WTC11 (cell line): ENCODE data around the gene KRTAP5-2. TPM values are rescaled to one million over a fixed set of nuclear protein-coding genes. Genes with fewer than 3 reads are reported as not detected.

Source experiments
- ATAC-seq: fragments of 200-7000 bp; cut with Tn5 transposase; 2 replicates; pipeline ENCODE4 v1.10.0; 2021; ENCODE audit warnings: mild to moderate bottlenecking, moderate library complexity
- CTCF ChIA-PET: fragments of 300-600 bp; sonication (Branson Sonifier 250); formaldehyde crosslinking; loops from one replicate; lab custom pipeline; 2021; ENCODE audit warnings: antibody characterized with exemption; lab: Charles Lee
- POLR2A ChIA-PET: fragments of 350-600 bp; sonication (Branson Sonifier 250); formaldehyde crosslinking; loops from one replicate; lab custom pipeline; 2021; ENCODE audit warnings: antibody characterized with exemption; lab: Charles Lee
- DNase-seq: peaks from one replicate; pipeline ENCODE4 v3.0.0; 2021; ENCODE audit warnings: low spot score
- H3K27ac Mint-ChIP-seq: 2 replicates; pipeline ENCODE4 v1.8.0; 2021; ENCODE audit warnings: mixed read lengths
- H3K27me3 Mint-ChIP-seq: 2 replicates; pipeline ENCODE4 v1.8.0; 2021; ENCODE audit warnings: low read depth, mild to moderate bottlenecking, moderate library complexity, mixed read lengths
- H3K36me3 Mint-ChIP-seq: 2 replicates; pipeline ENCODE4 v1.8.0; 2021; ENCODE audit warnings: mixed read lengths
- H3K4me1 Mint-ChIP-seq: 2 replicates; pipeline ENCODE4 v1.8.0; 2022; ENCODE audit warnings: mixed read lengths
- H3K4me3 Mint-ChIP-seq: 2 replicates; pipeline ENCODE4 v1.8.0; 2021; ENCODE audit warnings: mild to moderate bottlenecking, moderate library complexity, mixed read lengths
- H3K9me3 Mint-ChIP-seq: 2 replicates; pipeline ENCODE4 v1.8.0; 2021; ENCODE audit warnings: mixed read lengths
- ATF2 ChIP-seq: sonication (generic); formaldehyde crosslinking; IDR thresholded peaks from 2 replicates; pipeline ENCODE4 v1.8.1; 2022; ENCODE audit warnings: low read depth, missing genetic modification reagents, borderline replicate concordance
- CDX4 ChIP-seq: fragments of 250-450 bp; sonication (Bioruptor Pico); IDR thresholded peaks from 2 replicates; pipeline ENCODE4 v1.9.0; 2021; ENCODE audit warnings: moderate library complexity, mild to moderate bottlenecking, inconsistent platforms, borderline replicate concordance
- E2F1 ChIP-seq: sonication (generic); formaldehyde crosslinking; IDR thresholded peaks from 2 replicates; pipeline ENCODE4 v1.8.0; 2022; ENCODE audit warnings: mild to moderate bottlenecking, missing genetic modification reagents
- E2F5 ChIP-seq: sonication (generic); formaldehyde crosslinking; IDR thresholded peaks from 2 replicates; pipeline ENCODE4 v1.8.1; 2022; ENCODE audit warnings: mild to moderate bottlenecking, moderate library complexity, missing genetic modification reagents
- ELF4 ChIP-seq: sonication (generic); formaldehyde crosslinking; IDR thresholded peaks from 2 replicates; pipeline ENCODE4 v1.8.1; 2022; ENCODE audit warnings: low read depth, mild to moderate bottlenecking, moderate library complexity, missing genetic modification reagents
- ERG ChIP-seq: fragments of 250-450 bp; sonication (Bioruptor Pico); IDR thresholded peaks from 2 replicates; pipeline ENCODE4 v1.8.0; 2021; ENCODE audit warnings: mild to moderate bottlenecking
- FOXP4 ChIP-seq: sonication (generic); formaldehyde crosslinking; IDR thresholded peaks from 2 replicates; pipeline ENCODE4 v1.8.0; 2022; ENCODE audit warnings: mild to moderate bottlenecking, missing genetic modification reagents
- GTF2I ChIP-seq: fragments of 250-450 bp; sonication (Bioruptor Pico); conservative IDR thresholded peaks from 2 replicates; pipeline ENCODE4 v1.4.0; 2021; ENCODE audit warnings: mild to moderate bottlenecking
- HMGXB4 ChIP-seq: sonication (generic); formaldehyde crosslinking; IDR thresholded peaks from 2 replicates; pipeline ENCODE4 v1.8.1; 2023; ENCODE audit warnings: mild to moderate bottlenecking, moderate library complexity, missing genetic modification reagents
- KAT7 ChIP-seq: sonication (generic); formaldehyde crosslinking; IDR thresholded peaks from 2 replicates; pipeline ENCODE4 v1.8.1; 2023; ENCODE audit warnings: missing genetic modification reagents, mild to moderate bottlenecking, borderline replicate concordance
- MXD4 ChIP-seq: fragments of 250-450 bp; sonication (Bioruptor Pico); IDR thresholded peaks from 2 replicates; pipeline ENCODE4 v1.8.0; 2021; ENCODE audit warnings: mild to moderate bottlenecking, moderate library complexity, borderline replicate concordance
- USF1 ChIP-seq: sonication (generic); formaldehyde crosslinking; IDR thresholded peaks from 2 replicates; pipeline ENCODE4 v1.8.0; 2022; ENCODE audit warnings: mild to moderate bottlenecking, missing genetic modification reagents
- ZBTB21 ChIP-seq: sonication (generic); formaldehyde crosslinking; IDR thresholded peaks from 2 replicates; pipeline ENCODE4 v1.8.1; 2023; ENCODE audit warnings: mild to moderate bottlenecking, missing genetic modification reagents, borderline replicate concordance
- ZBTB43 ChIP-seq: sonication (generic); formaldehyde crosslinking; IDR thresholded peaks from 2 replicates; pipeline ENCODE4 v1.8.1; 2023; ENCODE audit warnings: mild to moderate bottlenecking, missing genetic modification reagents
- ZMAT4 ChIP-seq: fragments of 250-450 bp; sonication (Bioruptor Pico); IDR thresholded peaks from 2 replicates; pipeline ENCODE4 v1.9.0; 2021; ENCODE audit warnings: mild to moderate bottlenecking
- ZNF121 ChIP-seq: sonication (generic); formaldehyde crosslinking; IDR thresholded peaks from 2 replicates; pipeline ENCODE4 v1.8.0; 2023; ENCODE audit warnings: missing genetic modification reagents
- ZNF416 ChIP-seq: fragments of 250-450 bp; sonication (Bioruptor Pico); IDR thresholded peaks from 2 replicates; pipeline ENCODE4 v1.9.0; 2021; ENCODE audit warnings: mild to moderate bottlenecking, inconsistent platforms
- ZNF423 ChIP-seq: fragments of 250-450 bp; sonication (Bioruptor Pico); IDR thresholded peaks from 2 replicates; pipeline ENCODE4 v2.1.2; 2022; ENCODE audit warnings: mild to moderate bottlenecking, moderate library complexity
- ZNF671 ChIP-seq: fragments of 250-450 bp; sonication (Bioruptor Pico); IDR thresholded peaks from 2 replicates; pipeline ENCODE4 v1.8.0; 2021; ENCODE audit warnings: mild to moderate bottlenecking
- total RNA-seq: library from RNA; stranded (reverse); gene quantifications from 3 replicates; pipeline ENCODE4 v1.2.3, GENCODE V29; 2021

KRTAP5-2 gene
- total RNA-seq, 1 experiment from 2014 or later = not detected

GRCh38 chr11:1619449-1619848, 21.4 kb upstream of the KRTAP5-2 start:
- H3K36me3 Mint-ChIP-seq = peaks cover 2% of the 10 kb centered on the region; the same call in 1 of the 2 replicates
- peaks cover 15% of the 10 kb centered on the region for H3K9me3 Mint-ChIP-seq
- TF ChIP-seq ZNF423 (CRISPR knock-in tag) (no peak), E2F5 (CRISPR knock-in tag) (no peak), ATF2 (no peak), GTF2I (CRISPR knock-in tag) (no peak), CDX4 (CRISPR knock-in tag) (no peak), ZMAT4 (CRISPR knock-in tag) (no peak), KAT7 (CRISPR knock-in tag) (no peak), ZNF416 (CRISPR knock-in tag) (no peak), ELF4 (CRISPR knock-in tag) (no peak), HMGXB4 (no peak), ERG (CRISPR knock-in tag) (no peak), ZNF121 (CRISPR knock-in tag) (no peak), ZNF671 (CRISPR knock-in tag) (no peak)
- TF ChIP-seq, all 79 proteins: peak for 0
- peaks cover 7% of the 10 kb centered on the region for H3K4me1 Mint-ChIP-seq
- peaks cover 46% of the 10 kb centered on the region for H3K27me3 Mint-ChIP-seq
- DNase-seq (no peak), ATAC-seq (no peak)
- ChIA-PET CTCF (interaction anchor here (0.6 to 3.0 kb wide), 3 partner anchors 20 to 206 kb away, joined by 3 to 15 read pairs (median 4); no protein-coding TSS in a partner anchor), POLR2A (no interaction called here)
- no peak overlapping the region for H3K4me3 Mint-ChIP-seq
- no peak overlapping the region for H3K27ac Mint-ChIP-seq

GRCh38 chr11:1618231-1618630, 20.1 kb upstream of the KRTAP5-2 start:
- peaks cover 2% of the 10 kb centered on the region; the same call in 1 of the 2 replicates for H3K36me3 Mint-ChIP-seq
- POLR2A ChIA-PET = no interaction called here
- no peak overlapping the region for H3K4me3 Mint-ChIP-seq
- no peak for DNase-seq
- CTCF ChIA-PET = interaction anchor here (1.0 to 3.0 kb wide), 6 partner anchors 11 to 44 kb away, joined by 3 to 15 read pairs (median 4); partner anchors contain the start of gene KRTAP5-5
- ATAC-seq = no peak
- peaks cover 15% of the 10 kb centered on the region for H3K9me3 Mint-ChIP-seq
- no peaks in the 10 kb centered on the region for H3K4me1 Mint-ChIP-seq
- no peak for TF ChIP-seq USF1 (CRISPR knock-in tag)
- TF ChIP-seq, all 79 proteins: peak for 0
- no peak overlapping the region for H3K27ac Mint-ChIP-seq
- peaks cover 43% of the 10 kb centered on the region for H3K27me3 Mint-ChIP-seq

GRCh38 chr11:1608363-1608762, 10.3 kb upstream of the KRTAP5-2 start, which contains the start of gene KRTAP5-3:
KRTAP5-3 (minus strand) TSS chr11:1608463; CDS start chr11:1608385, 78 bp downstream.
- Mint-ChIP-seq H3K27ac (no peak within 1 kb of the TSS), H3K4me1 (peaks cover 12% of the 10 kb centered on the region), H3K36me3 (peaks cover 7% of the 10 kb centered on the region), H3K27me3 (peaks cover 26% of the 10 kb centered on the region)
- DNase-seq = no peak
- TF ChIP-seq ZBTB43 (CRISPR knock-in tag) (no peak), ZBTB21 (CRISPR knock-in tag) (no peak), E2F1 (CRISPR knock-in tag) (no peak), FOXP4 (no peak), MXD4 (no peak)
- TF ChIP-seq, all 79 proteins: peak for 0
- POLR2A ChIA-PET = no interaction called here
- no peak for ATAC-seq
- Mint-ChIP-seq H3K4me3 (no peak within 1 kb of the TSS), H3K9me3 (peaks cover 14% of the 10 kb centered on the region)
- CTCF ChIA-PET = interaction anchor here (1.1 to 2.2 kb wide), 3 partner anchors 13 to 62 kb away, joined by 3 to 17 read pairs (median 14); partner anchors contain the start of gene KRTAP5-5
